ENCODE measurements around the gene USP7.
"Not testable (repeated sequence)": the region's sequence is repeated elsewhere in the genome, so short reads cannot be mapped to it uniquely, and the experiment has no call there.

Gene USP7

DNA sequence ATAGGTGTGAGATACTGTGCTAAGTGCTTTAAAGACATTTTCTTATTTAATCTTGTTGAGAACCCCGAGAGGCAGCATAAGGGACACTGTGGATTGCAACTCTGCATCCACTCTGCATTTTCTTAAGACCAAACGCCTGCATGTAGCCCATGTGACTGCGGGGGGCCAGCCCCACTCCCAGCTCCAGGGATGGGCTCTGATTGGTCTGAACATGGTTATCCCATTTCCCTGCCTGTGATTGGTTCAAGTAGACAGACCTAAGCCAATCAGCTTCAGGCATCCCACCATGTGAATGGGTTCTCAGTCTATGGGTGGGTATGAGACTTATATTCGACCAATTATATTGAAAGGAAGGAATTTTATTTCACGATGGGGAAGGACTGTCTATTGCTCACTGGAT lies 33.2 kb upstream of the USP7 start:
- FAIRE-seq = no peak
- DNase-seq (ENCODE audit: insufficient read length, low spot score) = no peak
- TF ChIP-seq, protein P1, sequence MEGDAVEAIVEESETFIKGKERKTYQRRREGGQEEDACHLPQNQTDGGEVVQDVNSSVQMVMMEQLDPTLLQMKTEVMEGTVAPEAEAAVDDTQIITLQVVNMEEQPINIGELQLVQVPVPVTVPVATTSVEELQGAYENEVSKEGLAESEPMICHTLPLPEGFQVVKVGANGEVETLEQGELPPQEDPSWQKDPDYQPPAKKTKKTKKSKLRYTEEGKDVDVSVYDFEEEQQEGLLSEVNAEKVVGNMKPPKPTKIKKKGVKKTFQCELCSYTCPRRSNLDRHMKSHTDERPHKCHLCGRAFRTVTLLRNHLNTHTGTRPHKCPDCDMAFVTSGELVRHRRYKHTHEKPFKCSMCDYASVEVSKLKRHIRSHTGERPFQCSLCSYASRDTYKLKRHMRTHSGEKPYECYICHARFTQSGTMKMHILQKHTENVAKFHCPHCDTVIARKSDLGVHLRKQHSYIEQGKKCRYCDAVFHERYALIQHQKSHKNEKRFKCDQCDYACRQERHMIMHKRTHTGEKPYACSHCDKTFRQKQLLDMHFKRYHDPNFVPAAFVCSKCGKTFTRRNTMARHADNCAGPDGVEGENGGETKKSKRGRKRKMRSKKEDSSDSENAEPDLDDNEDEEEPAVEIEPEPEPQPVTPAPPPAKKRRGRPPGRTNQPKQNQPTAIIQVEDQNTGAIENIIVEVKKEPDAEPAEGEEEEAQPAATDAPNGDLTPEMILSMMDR (IDR thresholded peaks at IDR 0.05; ENCODE audit: insufficient read depth, missing control alignments) = no peak

DNA sequence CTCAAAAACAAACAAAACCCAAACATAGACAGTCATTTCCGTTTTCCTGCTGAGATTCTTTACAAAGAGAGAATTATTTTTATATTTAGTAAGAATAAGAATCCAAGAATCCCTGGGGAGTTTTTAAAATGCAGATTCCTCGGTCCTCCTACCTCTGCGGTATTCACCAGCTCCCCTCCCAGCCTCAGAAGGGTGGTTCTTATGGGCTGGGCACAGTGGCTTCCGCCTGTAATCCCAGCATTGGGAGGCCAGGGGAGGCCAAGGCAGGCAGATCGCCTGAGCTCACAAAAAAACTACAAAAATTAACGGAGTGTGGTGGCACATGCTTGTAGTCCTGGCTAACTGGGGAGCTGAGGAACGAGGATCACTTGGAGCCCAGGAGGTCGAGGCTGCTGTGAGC lies 26.7 kb upstream of the USP7 start:
- TF ChIP-seq, protein P1 (IDR thresholded peaks at IDR 0.05; ENCODE audit: insufficient read depth, missing control alignments) = no peak
- FAIRE-seq (no peak), DNase-seq (ENCODE audit: insufficient read length, low spot score) (no peak)

- DNase-seq (ENCODE audit: insufficient read length, low spot score) (no peak), FAIRE-seq (no peak)
- TF ChIP-seq, protein P1 (IDR thresholded peaks at IDR 0.05; ENCODE audit: insufficient read depth, missing control alignments) = no peak
These were observed 25.6 kb upstream of the USP7 start for GRCh38 chr16:8989099-8989878.

DNA sequence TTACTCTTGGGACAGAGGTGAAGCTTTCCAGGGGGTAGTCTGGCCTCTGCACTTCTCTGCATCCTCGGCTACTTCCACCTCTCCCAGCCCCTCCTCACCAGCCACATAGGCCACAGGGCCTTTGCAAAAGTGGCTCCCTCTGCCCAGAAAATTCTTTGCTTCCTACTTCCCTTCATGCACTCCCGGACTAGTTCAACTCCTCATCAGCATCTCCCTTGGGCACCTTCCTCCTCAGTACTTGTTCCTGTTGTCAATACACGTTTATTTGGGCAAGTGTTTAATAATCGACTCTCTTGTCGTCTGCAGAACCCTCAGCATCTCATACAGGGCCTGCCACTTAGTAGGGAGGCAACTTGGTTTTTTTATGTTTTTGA lies 23.1 kb upstream of the USP7 start:
- TF ChIP-seq, protein P1 (IDR thresholded peaks at IDR 0.05; ENCODE audit: insufficient read depth, missing control alignments) = no peak
- no peak for DNase-seq (ENCODE audit: insufficient read length, low spot score)
- no peak for FAIRE-seq

DNA sequence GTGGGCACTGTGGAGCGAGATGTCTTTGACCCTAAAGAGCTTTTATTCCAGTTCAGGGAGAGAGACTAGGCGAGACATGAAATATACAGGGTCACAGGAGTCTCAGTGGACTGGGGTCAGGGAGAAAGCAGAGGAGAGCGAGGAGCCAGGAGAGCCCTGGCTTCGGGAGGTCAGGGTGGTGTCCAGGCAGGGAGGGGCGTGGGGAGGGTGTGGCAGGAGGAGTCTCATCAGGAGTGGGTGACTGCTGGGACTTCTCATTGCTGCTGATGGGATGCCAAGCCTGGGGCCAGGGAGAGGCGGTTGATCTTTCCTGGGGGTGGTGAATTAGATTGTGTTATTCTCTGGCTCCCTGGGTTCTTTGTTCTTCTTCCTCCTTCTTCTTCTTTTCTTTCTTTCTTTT lies 22.4 kb upstream of the USP7 start:
- no peak for FAIRE-seq
- TF ChIP-seq, protein P1 (IDR thresholded peaks at IDR 0.05; ENCODE audit: insufficient read depth, missing control alignments) = no peak

DNA sequence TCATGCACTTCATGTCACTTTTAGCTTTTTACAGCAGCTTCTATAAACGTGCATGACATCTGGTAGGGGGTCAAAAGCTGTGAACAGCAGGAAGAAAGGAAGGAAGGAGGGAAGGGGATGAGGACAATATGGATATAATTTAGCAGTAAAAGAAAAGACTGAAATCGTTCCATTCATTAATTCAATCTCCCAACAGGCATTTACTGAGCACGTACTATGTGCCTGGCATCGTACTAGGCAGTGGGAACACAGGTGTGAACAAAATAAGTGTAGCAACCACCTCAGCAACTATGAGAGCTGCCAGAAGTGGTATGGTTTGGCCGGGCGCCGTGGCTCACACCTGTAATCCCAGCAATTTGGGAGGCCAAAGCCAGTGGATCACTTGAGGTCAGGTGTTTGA lies 19.1 kb upstream of the USP7 start:
- FAIRE-seq = no peak
- no peak for DNase-seq (ENCODE audit: insufficient read length, low spot score)
- TF ChIP-seq, protein P1 (IDR thresholded peaks at IDR 0.05; ENCODE audit: insufficient read depth, missing control alignments) = no peak

More for the DNA sequence above, 22.4 kb upstream of the USP7 start:
- DNase-seq (ENCODE audit: insufficient read length, low spot score) = no peak

GRCh38 chr16:8981901-8982300 lies 18.2 kb upstream of the USP7 start:
- not testable (repeated sequence) for DNase-seq (ENCODE audit: insufficient read length, low spot score); FAIRE-seq

DNA sequence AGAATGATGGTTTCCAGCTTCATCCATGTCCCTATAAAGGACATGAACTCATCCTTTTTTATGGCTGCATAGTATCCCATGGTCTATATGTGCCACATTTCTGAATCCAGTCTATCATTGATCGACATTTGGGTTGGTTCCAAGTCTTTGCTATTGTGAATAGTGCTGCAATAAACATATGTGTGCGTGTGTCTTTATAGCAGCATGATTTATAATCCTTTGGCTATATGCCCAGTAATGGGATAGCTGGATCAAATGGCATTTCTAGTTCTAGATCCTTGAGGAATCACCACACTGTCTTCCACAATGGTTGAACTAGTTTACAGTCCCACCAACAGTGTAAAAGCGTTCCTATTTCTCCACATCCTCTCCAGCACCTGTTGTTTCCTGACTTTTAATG lies 12.5 kb upstream of the USP7 start:
- FAIRE-seq; DNase-seq (ENCODE audit: insufficient read length, low spot score): not testable (repeated sequence)

Data from D721Med (cell line).